SK-N-SH (cell line): Measurements from ENCODE around the gene PEX10.

Source experiments
- CHD2 ChIP-seq: fragments of 150-350 bp; IDR thresholded peaks from 2 replicates; pipeline ENCODE4 v1.6.1; 2018; ENCODE audit warnings: low read length; ENCODE audit not compliant: partially characterized antibody
- CTCF ChIP-seq: fragments of 200-600 bp; sonication (generic); IDR thresholded peaks from 2 replicates; pipeline ENCODE4 v1.6.1; 2017; ENCODE audit warnings: antibody characterized with exemption, mild to moderate bottlenecking, moderate library complexity
- MAX ChIP-seq: IDR thresholded peaks from 2 replicates; pipeline ENCODE4 v1.4.0; 2012; ENCODE audit warnings: low read depth
- TAF1 ChIP-seq: IDR thresholded peaks from 2 replicates; pipeline ENCODE4 v1.6.1; 2012; ENCODE audit warnings: low read depth, mild to moderate bottlenecking, low read length, moderate library complexity, borderline replicate concordance
- TCF12 ChIP-seq: IDR thresholded peaks from 2 replicates; pipeline ENCODE4 v1.4.0; 2012
- ZBTB33 ChIP-seq: IDR thresholded peaks from 2 replicates; pipeline ENCODE4 v1.4.0; 2012; ENCODE audit warnings: low read depth, borderline replicate concordance

GRCh38 chr1:2444138-2444591 lies 31.8 kb upstream of the PEX10 start:
- TF ChIP-seq ZBTB33 (no peak), TAF1 (no peak), TCF12 (no peak), CHD2 (no peak), MAX (no peak), CTCF (no peak)
